ENCODE results near the gene VTI1A.

GRCh38 chr10:112851181-112851580 lies 404.2 kb downstream of the VTI1A start:
- TF ChIP-seq POLR2A (IDR thresholded peaks at IDR 0.05) (no peak), CTCF (IDR thresholded peaks at IDR 0.05) (no peak)

All from uterus (tissue), 2 donors.